GM12865 (cell line): ENCODE data around the gene VWF.

Source experiments
- DNase-seq: peaks from one replicate; pipeline ENCODE4 v3.0.0; 2010; ENCODE audit warnings: low read depth
- H3K4me3 ChIP-seq: 2 replicates; pipeline ENCODE4 v1.5.1; 2011; ENCODE audit warnings: mild to moderate bottlenecking, low read depth, low read length, control low read depth
- TF ChIP-seq, protein P1 (sequence below): IDR thresholded peaks from 2 replicates; pipeline ENCODE4 v1.5.1; 2011; ENCODE audit warnings: low read length, control low read depth, low read depth, inconsistent platforms; ENCODE audit not compliant: insufficient read depth; ENCODE audit errors: missing control alignments

The VWF gene

DNA sequence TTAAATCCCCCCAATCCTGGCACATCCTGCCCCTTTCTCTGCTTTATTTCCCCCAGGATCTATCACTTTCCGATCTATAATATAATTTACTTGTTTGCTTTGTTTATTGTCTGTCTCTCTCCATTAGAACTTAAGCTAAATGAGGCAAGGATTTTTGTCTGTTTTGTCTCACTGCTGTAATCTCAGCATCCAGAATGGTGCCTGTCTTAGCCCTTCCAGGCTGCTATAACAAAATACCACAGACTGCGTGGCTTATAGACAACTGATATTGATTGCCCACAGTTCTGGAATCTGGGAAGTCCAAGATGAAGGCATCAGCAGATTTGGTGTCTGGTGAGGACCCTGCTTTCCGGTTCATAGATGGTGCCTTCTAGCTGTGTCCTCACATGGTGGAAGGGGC lies 65.2 kb downstream of the VWF start:
- no peak for DNase-seq
- H3K4me3 ChIP-seq = no peak overlapping the region
- TF ChIP-seq, protein P1, sequence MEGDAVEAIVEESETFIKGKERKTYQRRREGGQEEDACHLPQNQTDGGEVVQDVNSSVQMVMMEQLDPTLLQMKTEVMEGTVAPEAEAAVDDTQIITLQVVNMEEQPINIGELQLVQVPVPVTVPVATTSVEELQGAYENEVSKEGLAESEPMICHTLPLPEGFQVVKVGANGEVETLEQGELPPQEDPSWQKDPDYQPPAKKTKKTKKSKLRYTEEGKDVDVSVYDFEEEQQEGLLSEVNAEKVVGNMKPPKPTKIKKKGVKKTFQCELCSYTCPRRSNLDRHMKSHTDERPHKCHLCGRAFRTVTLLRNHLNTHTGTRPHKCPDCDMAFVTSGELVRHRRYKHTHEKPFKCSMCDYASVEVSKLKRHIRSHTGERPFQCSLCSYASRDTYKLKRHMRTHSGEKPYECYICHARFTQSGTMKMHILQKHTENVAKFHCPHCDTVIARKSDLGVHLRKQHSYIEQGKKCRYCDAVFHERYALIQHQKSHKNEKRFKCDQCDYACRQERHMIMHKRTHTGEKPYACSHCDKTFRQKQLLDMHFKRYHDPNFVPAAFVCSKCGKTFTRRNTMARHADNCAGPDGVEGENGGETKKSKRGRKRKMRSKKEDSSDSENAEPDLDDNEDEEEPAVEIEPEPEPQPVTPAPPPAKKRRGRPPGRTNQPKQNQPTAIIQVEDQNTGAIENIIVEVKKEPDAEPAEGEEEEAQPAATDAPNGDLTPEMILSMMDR = no peak

DNA sequence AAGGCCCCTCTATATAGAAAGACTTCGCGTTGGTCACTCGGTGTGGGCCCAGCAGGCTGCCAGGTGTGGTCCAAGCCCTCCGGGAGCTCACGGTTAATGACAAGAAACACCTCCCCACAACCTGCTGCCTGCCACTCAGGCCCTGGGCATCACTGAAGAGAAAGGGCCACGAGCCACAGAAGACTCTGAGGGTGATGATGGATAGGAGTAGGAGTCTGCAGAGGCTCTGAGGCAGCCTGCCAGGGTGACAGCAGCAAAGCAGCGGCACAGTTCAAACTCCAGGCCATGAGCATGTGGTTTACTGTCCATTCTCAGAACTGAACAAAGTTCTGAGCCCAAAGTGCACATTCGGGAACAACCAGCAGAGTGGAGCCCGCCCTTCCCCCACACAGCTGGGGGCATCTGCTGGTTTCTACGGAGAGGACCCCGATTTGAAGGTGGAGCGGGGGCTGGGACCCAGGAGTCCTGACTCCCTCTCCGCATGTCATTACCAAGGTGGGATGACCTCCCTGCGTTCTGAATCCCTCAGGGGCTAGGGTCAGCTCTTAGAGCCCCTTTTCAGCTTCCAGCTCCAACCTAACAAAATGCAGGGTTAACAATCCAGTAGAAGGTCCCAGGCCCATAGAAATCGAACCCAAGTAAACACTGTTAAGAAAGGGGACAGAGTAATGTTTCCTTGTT lies 65.8 kb downstream of the VWF start:
- H3K4me3 ChIP-seq = no peak overlapping the region
- TF ChIP-seq, protein P1 = no peak
- no peak for DNase-seq

DNA sequence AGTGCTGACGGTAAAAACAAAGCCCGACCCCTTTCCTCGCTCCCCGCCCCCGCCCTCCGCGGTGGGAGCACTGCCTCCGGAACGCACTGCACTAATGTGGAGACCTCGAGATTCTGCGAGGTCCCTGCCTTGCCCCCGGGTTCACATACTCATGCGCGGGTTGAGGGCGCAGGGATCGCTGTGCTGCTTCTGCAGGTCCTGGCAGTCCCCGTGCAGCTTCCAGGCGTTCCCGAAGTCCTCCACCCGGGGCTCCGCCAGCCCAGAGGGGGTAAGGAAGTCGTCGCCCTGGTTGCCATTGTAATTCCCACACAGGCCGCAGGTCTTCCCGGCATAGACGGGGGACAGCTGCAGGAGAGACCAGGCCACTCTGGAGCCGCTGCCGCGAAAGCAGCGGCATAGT lies 66.8 kb downstream of the VWF start:
- H3K4me3 ChIP-seq = no peak overlapping the region
- TF ChIP-seq, protein P1 = no peak
- DNase-seq = no peak

DNA sequence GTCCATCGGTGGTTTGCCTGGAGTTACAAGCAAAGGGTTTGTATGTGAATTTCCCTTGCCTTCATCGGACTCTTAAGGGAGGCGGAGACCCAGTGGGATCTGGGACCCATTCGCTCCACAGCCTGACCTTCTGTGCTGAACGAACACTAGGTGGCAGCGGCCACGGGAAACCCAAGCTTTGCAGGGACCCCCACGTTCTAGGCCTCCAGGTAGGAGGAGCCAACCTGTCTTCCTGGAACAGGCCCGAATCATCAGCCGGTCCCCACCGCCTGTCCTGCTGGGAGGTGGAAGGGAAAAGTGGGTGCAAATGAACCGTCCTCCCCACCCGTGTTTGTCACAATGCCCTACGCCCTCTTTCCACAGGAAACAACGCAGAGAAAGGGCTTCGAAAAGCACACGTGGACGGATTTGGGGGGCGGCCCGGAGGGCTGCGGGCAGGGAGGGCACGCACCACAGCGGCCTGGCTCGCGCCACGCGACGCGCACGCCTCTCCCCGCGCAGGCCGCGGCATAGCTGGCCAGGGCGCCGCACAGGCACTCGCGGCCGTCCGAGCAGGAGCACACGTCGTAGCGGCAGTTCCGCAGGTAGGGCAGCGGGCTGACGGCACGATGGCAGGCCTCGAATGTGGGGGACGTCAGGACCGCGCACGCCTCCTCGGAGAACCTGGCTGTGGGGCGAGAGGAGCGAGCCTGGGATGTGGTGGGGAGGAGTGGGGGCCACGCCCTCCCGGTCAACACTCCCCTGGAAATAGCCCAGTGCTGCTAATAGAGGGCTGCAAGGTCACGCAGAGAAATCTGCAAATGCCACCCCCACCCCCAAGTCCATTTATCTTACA lies 67.8 kb downstream of the VWF start:
- DNase-seq = no peak
- TF ChIP-seq, protein P1 = no peak
- H3K4me3 ChIP-seq = no peak overlapping the region

DNA sequence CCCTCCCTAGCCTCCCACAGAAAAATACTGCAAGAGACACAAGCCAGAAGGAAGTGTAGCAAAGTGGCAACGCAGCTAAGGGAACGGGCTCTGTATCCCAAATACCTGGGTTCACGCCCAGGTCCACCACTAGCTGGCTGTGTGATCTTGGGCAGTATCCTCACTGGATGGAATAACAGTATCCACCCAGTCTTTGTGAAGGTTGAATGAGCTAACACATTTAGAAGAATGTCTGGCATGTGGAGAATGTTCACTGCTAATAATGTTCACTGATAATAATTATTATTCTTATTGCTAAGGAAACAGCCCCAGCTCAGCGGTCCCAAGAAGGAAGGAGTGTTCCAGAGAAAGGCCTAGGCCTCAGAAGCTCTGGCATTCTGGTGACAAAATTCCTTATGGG lies 70.9 kb downstream of the VWF start:
- DNase-seq = no peak
- no peak overlapping the region for H3K4me3 ChIP-seq
- TF ChIP-seq, protein P1 = no peak

DNA sequence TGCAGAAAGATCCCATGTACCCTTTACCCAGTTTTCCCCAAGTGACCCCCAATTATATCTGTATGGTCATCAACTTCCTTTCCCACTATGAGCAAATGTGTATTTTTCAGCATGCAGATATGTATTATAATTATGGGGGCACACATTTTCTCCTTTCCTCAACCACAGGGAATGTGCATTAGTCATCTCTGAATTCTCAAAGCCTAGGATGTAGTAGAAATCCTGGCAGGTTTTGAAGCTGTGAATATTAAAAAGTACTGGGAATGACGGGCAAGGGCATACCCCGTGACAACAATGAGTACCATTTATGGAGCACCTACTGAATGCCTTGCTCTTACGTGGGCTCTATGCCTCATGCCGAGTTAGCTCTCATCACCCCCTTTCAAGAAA lies 71.5 kb downstream of the VWF start:
- no peak overlapping the region for H3K4me3 ChIP-seq
- DNase-seq = no peak
- TF ChIP-seq, protein P1 = no peak
